GM13976 (cell line): ENCODE measurements around the gene TGFB3.

ENCODE experiments used
- DNase-seq: peaks from one replicate; pipeline ENCODE4 v3.0.0; 2012; ENCODE audit warnings: low spot score
- CTCF ChIP-seq: IDR thresholded peaks from 2 replicates; pipeline ENCODE4 v1.5.1; 2012; ENCODE audit warnings: borderline replicate concordance, mild to moderate bottlenecking; ENCODE audit not compliant: insufficient read depth; ENCODE audit errors: extremely low read depth, missing control alignments, control extremely low read depth
- in situ Hi-C: fragments of 300-500 bp; cut with MboI; formaldehyde crosslinking; loops from one replicate; pipeline ENCODE4 v1.12.0; 2022; ENCODE audit warnings: low sequenced_read_pairs, mixed read lengths, inconsistent platforms; ENCODE audit not compliant: unreplicated experiment

Gene TGFB3

GRCh38 chr14:75915045-75915444, 66.8 kb downstream of the TGFB3 start:
- no peak for DNase-seq
- no peak for TF ChIP-seq CTCF
- in situ Hi-C loops, result no loop called here

- in situ Hi-C loops, result no loop called here
- no peak for DNase-seq
- TF ChIP-seq CTCF, result no peak
These were observed 68.6 kb downstream of the TGFB3 start for GRCh38 chr14:75913183-75913582.

GRCh38 chr14:75911883-75912282, 69.9 kb downstream of the TGFB3 start:
- no peak for DNase-seq
- no peak for TF ChIP-seq CTCF
- in situ Hi-C loops, result no loop called here

- in situ Hi-C loops, result no loop called here
These were observed 71.7 kb downstream of the TGFB3 start for GRCh38 chr14:75910048-75910447.

GRCh38 chr14:75909630-75910029, 72.2 kb downstream of the TGFB3 start:
- in situ Hi-C loops, result no loop called here
- DNase-seq, result no peak
- no peak for TF ChIP-seq CTCF

More at GRCh38 chr14:75910048-75910447, 71.7 kb downstream of the TGFB3 start:
- DNase-seq, result no peak
- no peak for TF ChIP-seq CTCF
